Karpas-422 (cell line): Measurements from ENCODE around the gene SPDYE18. TPM values are rescaled to one million over a fixed set of nuclear protein-coding genes. Genes with fewer than 3 reads are reported as not detected.
"Not testable (repeated sequence)": the region's sequence is repeated elsewhere in the genome, so short reads cannot be mapped to it uniquely, and the experiment has no call there.

ENCODE experiments used
- DNase-seq: peaks from one replicate; pipeline ENCODE4 v3.0.0-alpha.2; 2015
- H2AFZ ChIP-seq: fragments of 200-600 bp; sonication (generic); 2 replicates; pipeline ENCODE4 v1.6.1; 2014; ENCODE audit warnings: antibody characterized with exemption, low read length, mixed read lengths
- H3K27ac ChIP-seq: fragments of 200-600 bp; sonication (generic); 2 replicates; pipeline ENCODE4 v1.5.1; 2014; ENCODE audit warnings: mild to moderate bottlenecking, low read length, moderate library complexity
- H3K27me3 ChIP-seq: fragments of 200-600 bp; sonication (generic); 2 replicates; pipeline ENCODE4 v1.6.1; 2014; ENCODE audit warnings: low read length, mixed read lengths
- H3K36me3 ChIP-seq: fragments of 200-600 bp; sonication (generic); 2 replicates; pipeline ENCODE4 v1.6.1; 2014; ENCODE audit warnings: low read length, mixed read lengths; ENCODE audit not compliant: insufficient read depth
- H3K4me1 ChIP-seq: fragments of 200-600 bp; sonication (generic); 2 replicates; pipeline ENCODE4 v1.6.1; 2014; ENCODE audit warnings: mild to moderate bottlenecking, low read length, mixed read lengths
- H3K4me2 ChIP-seq: fragments of 200-600 bp; sonication (generic); 2 replicates; pipeline ENCODE4 v1.6.1; 2014; ENCODE audit warnings: low read length, low read depth, mild to moderate bottlenecking; ENCODE audit not compliant: poor library complexity, severe bottlenecking
- H3K4me3 ChIP-seq: fragments of 200-600 bp; sonication (generic); 2 replicates; pipeline ENCODE4 v1.5.1; 2014; ENCODE audit warnings: mild to moderate bottlenecking, antibody characterized with exemption, low read length, mixed read lengths
- H3K79me2 ChIP-seq: fragments of 200-600 bp; sonication (generic); 2 replicates; pipeline ENCODE4 v1.6.1; 2014; ENCODE audit warnings: mild to moderate bottlenecking, low read length, mixed read lengths
- H3K9ac ChIP-seq: fragments of 200-600 bp; sonication (generic); 2 replicates; pipeline ENCODE4 v1.6.0; 2014; ENCODE audit warnings: low read length
- H3K9me2 ChIP-seq: fragments of 200-600 bp; sonication (generic), shearing (Covaris generic); replicated peaks from 2 replicates; pipeline ENCODE4 v1.6.0; 2014; ENCODE audit warnings: mild to moderate bottlenecking, low read length, moderate library complexity; ENCODE audit not compliant: insufficient read depth
- H3K9me3 ChIP-seq: fragments of 300-700, 200-600 bp; sonication (generic); 2 replicates; pipeline ENCODE4 v1.6.1; 2014; ENCODE audit warnings: low read length, mixed read lengths
- H4K20me1 ChIP-seq: fragments of 200-600 bp; sonication (generic); 2 replicates; pipeline ENCODE4 v1.6.1; 2014; ENCODE audit warnings: mild to moderate bottlenecking, antibody characterized with exemption, low read length, low read depth; ENCODE audit not compliant: insufficient read depth
- total RNA-seq: library from RNA; depleted of rRNA; stranded (reverse); fragments of >200 nt; shearing (Covaris generic); gene quantifications from 2 replicates; pipeline ENCODE4 v1.2.3, GENCODE V29; 2014; ENCODE audit warnings: low replicate concordance; rRNA removed

SPDYE18 gene
- not detected in 2 replicates for total RNA-seq

- H2AFZ ChIP-seq, H3K4me2 ChIP-seq, H4K20me1 ChIP-seq, H3K79me2 ChIP-seq, H3K9me2 ChIP-seq, H3K9ac ChIP-seq, H3K4me1 ChIP-seq, H3K36me3 ChIP-seq, DNase-seq, H3K4me3 ChIP-seq, H3K27me3 ChIP-seq, H3K9me3 ChIP-seq, H3K27ac ChIP-seq: not testable (repeated sequence)
Measured at GRCh38 chr7:77062557-77062956, at the start of gene SPDYE18. SPDYE18 (minus strand) TSS chr7:77062558; CDS start chr7:77060512, 2,046 bp downstream.

GRCh38 chr7:77108362-77108761 lies 46.0 kb upstream of the SPDYE18 start:
- H3K36me3 ChIP-seq, H4K20me1 ChIP-seq, H3K27ac ChIP-seq, H3K79me2 ChIP-seq, H3K4me2 ChIP-seq, H3K9ac ChIP-seq, DNase-seq, H3K9me2 ChIP-seq, H3K4me1 ChIP-seq, H3K27me3 ChIP-seq, H3K9me3 ChIP-seq, H3K4me3 ChIP-seq, H2AFZ ChIP-seq: not testable (repeated sequence)

- H3K27ac ChIP-seq, H3K79me2 ChIP-seq, H2AFZ ChIP-seq, H3K4me2 ChIP-seq, H3K4me3 ChIP-seq, H3K36me3 ChIP-seq, DNase-seq, H4K20me1 ChIP-seq, H3K27me3 ChIP-seq, H3K9ac ChIP-seq, H3K9me2 ChIP-seq, H3K4me1 ChIP-seq, H3K9me3 ChIP-seq: not testable (repeated sequence)
Measured at GRCh38 chr7:77107659-77108058, 45.3 kb upstream of the SPDYE18 start.

DNA sequence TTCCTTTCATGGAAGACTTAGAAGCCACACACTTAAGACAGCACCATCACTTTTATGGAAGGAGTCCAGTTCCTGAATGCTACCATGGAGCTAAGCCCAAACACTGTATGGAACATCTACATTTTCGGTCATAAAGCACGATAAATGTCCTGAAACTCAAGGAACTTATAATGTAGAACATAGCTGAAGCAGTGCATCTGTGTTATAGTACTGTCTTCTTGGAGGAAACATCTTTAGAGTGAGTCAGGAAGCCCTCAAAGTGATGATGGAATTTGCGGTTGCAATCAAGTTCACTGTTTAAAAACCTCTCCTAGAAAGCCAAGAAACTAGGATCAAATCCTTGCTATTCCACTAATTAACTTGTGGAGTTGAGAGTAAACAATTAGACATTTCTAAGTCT lies 43.5 kb upstream of the SPDYE18 start:
- not testable (repeated sequence) for H3K9ac ChIP-seq, H4K20me1 ChIP-seq, H3K36me3 ChIP-seq, H3K27me3 ChIP-seq, H3K9me3 ChIP-seq, H3K4me1 ChIP-seq, H3K4me3 ChIP-seq, H3K27ac ChIP-seq, H3K79me2 ChIP-seq, H2AFZ ChIP-seq, H3K4me2 ChIP-seq, DNase-seq, H3K9me2 ChIP-seq

DNA sequence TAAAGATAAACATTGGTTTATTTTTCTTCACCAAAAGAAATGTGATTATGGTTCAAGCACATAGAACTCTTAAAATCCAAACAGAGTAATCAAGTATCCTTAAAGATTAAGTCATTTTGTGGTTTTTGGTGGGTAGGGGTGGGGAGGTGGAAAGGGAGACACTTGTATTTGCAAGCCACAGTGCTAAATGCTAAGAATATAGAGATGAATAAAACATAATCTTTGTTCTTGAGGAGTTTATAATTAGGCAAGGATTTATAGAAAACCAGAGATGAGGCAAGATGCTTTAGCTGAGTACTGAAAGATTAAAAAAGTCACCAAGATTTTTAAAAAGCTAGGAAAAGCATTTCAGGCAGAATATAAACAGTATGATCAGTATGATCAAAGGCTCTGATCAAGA lies 40.3 kb upstream of the SPDYE18 start:
- not testable (repeated sequence) for H3K79me2 ChIP-seq, H3K4me3 ChIP-seq, H3K27me3 ChIP-seq, H4K20me1 ChIP-seq, H3K9me2 ChIP-seq, H3K4me2 ChIP-seq, H3K4me1 ChIP-seq, H3K9me3 ChIP-seq, H3K27ac ChIP-seq, H2AFZ ChIP-seq, DNase-seq, H3K36me3 ChIP-seq, H3K9ac ChIP-seq

GRCh38 chr7:77101187-77101586 lies 38.8 kb upstream of the SPDYE18 start:
- H3K9me2 ChIP-seq, H3K9me3 ChIP-seq, H4K20me1 ChIP-seq, H3K4me3 ChIP-seq, H2AFZ ChIP-seq, H3K4me1 ChIP-seq, DNase-seq, H3K79me2 ChIP-seq, H3K4me2 ChIP-seq, H3K27me3 ChIP-seq, H3K9ac ChIP-seq, H3K36me3 ChIP-seq, H3K27ac ChIP-seq: not testable (repeated sequence)

DNA sequence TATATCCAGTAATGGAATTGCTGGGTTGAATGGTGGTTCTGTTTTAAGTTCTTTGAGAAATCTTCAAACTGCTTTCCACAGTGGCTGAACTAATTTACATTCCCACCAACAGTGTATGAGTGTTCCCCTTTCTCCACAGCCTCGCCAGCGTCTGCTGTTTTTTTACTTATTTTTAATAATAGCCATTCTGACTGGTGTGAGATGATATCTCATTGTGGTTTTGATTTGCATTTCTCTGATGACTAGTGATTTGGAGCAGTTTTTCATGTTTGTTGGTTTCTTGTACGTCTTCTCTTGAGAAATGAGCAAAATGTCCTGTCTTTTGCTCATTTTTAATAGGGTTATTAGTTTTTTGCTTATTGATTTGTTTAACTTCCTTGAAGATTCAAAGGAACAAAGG lies 38.1 kb upstream of the SPDYE18 start:
- H3K4me3 ChIP-seq, H3K9me3 ChIP-seq, H3K4me2 ChIP-seq, H3K27ac ChIP-seq, H3K4me1 ChIP-seq, H2AFZ ChIP-seq, H3K79me2 ChIP-seq, H3K36me3 ChIP-seq, H3K9me2 ChIP-seq, DNase-seq, H3K9ac ChIP-seq, H3K27me3 ChIP-seq, H4K20me1 ChIP-seq: not testable (repeated sequence)

- not testable (repeated sequence) for H4K20me1 ChIP-seq, H3K4me2 ChIP-seq, DNase-seq, H3K9me3 ChIP-seq, H3K9ac ChIP-seq, H3K79me2 ChIP-seq, H3K9me2 ChIP-seq, H3K4me1 ChIP-seq, H3K36me3 ChIP-seq, H2AFZ ChIP-seq, H3K27me3 ChIP-seq, H3K27ac ChIP-seq, H3K4me3 ChIP-seq
Measured at GRCh38 chr7:77092301-77092700, 29.9 kb upstream of the SPDYE18 start.

- H3K9me2 ChIP-seq, DNase-seq, H3K27me3 ChIP-seq, H3K27ac ChIP-seq, H3K9me3 ChIP-seq, H3K4me2 ChIP-seq, H4K20me1 ChIP-seq, H2AFZ ChIP-seq, H3K79me2 ChIP-seq, H3K4me1 ChIP-seq, H3K4me3 ChIP-seq, H3K9ac ChIP-seq, H3K36me3 ChIP-seq: not testable (repeated sequence)
Measured at GRCh38 chr7:77082192-77082591, 19.8 kb upstream of the SPDYE18 start.
